Colonic mucosa (tissue), 4 donors: ENCODE measurements around the gene PCDHGA1. TPM values are rescaled to one million over a fixed set of nuclear protein-coding genes. Genes with fewer than 3 reads are reported as not detected.

ENCODE experiments used
- DNase-seq: peaks from one replicate; pipeline ENCODE4 v3.0.0-alpha.2; 2020
- H3K27ac ChIP-seq: fragments of 200-600 bp; one replicate; pipeline ENCODE4 v1.8.0; 2021
- H3K27me3 ChIP-seq: fragments of 200-600 bp; one replicate; pipeline ENCODE4 v1.8.0; 2021
- H3K36me3 ChIP-seq: fragments of 200-600 bp; one replicate; pipeline ENCODE4 v1.8.0; 2021
- H3K4me1 ChIP-seq: fragments of 200-600 bp; one replicate; pipeline ENCODE4 v1.8.0; 2021; ENCODE audit warnings: mild to moderate bottlenecking
- H3K4me3 ChIP-seq: fragments of 200-600 bp; one replicate; pipeline ENCODE4 v1.8.0; 2021
- H3K9ac ChIP-seq, 2 donors: one replicate each; pipeline ENCODE4 v1.7.0; 2013; ENCODE audit warnings: control low read depth in 2 of 2, low read depth in 2 of 2, low read length in 2 of 2
- H3K9me3 ChIP-seq: fragments of 200-600 bp; one replicate; pipeline ENCODE4 v1.8.0; 2021
- intact Hi-C: fragments of 100-400 bp; cut with DNase I; formaldehyde crosslinking; loops from one replicate; pipeline ENCODE4 v1.14.1; 2022
- total RNA-seq, 2 donors: library from RNA; stranded (reverse); fragmentation: NEBNext Ultra II Directional in 1 of 2; extraction: Animal tissue kit (Norgen Biotek cat#: 25700) in 1 of 2; gene quantifications; one replicate each; pipeline ENCODE4 v1.2.1, GENCODE V29; 2021
- TF ChIP-seq, protein P1 (sequence below): fragments of 200-600 bp; IDR thresholded peaks from one replicate; pipeline ENCODE4 v1.8.0; 2022; ENCODE audit warnings: antibody characterized with exemption, mild to moderate bottlenecking
- donor health status: healthy.
- donor health status: DM: no; HTN: no; CAD: no.
- donor health status: DM: no; HTN: no; CAD: no.

PCDHGA1 gene
- total RNA-seq, 2 donors from 2014 or later, result 0.10 to 0.37 TPM

DNA sequence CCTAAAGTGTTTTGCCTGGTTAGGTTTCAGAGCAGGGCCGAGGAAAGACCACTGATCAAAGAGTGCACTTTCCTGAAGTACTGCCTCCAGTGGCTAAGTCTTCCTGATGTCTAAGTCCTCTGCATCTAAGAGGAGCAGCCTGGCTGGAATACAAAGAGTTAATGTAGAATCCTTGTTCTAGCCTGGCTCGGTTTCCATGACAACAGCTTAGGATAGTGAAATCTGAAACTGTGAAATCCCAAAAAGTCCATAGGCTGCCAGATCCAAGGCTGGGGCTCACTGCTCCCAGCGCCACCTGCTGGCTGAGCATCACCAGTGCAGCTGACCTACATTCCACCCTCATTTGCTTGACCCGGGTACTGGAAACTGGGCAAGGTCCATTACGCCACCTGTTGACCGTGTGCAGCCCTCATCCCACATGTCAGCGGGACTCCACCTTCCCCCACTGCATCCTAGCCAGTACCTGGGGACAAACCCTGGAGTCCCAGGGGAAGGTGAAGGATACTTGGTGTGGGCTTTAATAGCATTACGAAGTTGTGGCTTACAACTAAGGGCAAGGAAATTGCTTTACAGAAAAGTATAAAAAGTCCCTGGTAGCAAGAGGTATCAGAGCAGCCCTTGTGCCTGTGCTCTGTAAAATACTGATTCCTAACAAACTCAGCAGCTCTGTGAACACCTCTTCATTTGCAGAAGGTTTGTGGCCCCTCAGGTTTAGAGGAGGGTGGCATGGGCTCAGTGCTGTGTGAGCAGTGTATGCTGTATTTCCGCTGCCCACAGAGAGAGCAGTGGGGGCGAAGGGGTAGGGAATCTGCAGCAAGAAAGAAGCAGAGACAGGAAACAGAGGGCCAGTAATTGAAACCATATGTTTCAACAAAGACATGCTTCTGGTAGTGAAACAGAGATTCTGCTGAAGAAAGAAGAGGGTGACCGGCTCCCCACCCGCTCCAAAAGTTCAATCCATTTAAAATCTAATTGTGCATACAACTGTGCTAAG, 194.6 kb downstream of the PCDHGA1 start:
- peak; percentile 88 for DNase-seq
- H3K27ac ChIP-seq, result peak overlapping the region; percentile 43
- no peaks in the 10 kb centered on the region for H3K27me3 ChIP-seq
- TF ChIP-seq, protein P1, sequence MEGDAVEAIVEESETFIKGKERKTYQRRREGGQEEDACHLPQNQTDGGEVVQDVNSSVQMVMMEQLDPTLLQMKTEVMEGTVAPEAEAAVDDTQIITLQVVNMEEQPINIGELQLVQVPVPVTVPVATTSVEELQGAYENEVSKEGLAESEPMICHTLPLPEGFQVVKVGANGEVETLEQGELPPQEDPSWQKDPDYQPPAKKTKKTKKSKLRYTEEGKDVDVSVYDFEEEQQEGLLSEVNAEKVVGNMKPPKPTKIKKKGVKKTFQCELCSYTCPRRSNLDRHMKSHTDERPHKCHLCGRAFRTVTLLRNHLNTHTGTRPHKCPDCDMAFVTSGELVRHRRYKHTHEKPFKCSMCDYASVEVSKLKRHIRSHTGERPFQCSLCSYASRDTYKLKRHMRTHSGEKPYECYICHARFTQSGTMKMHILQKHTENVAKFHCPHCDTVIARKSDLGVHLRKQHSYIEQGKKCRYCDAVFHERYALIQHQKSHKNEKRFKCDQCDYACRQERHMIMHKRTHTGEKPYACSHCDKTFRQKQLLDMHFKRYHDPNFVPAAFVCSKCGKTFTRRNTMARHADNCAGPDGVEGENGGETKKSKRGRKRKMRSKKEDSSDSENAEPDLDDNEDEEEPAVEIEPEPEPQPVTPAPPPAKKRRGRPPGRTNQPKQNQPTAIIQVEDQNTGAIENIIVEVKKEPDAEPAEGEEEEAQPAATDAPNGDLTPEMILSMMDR, result peak; percentile 98
- peaks cover 11% of the 10 kb centered on the region for H3K4me1 ChIP-seq
- H3K4me3 ChIP-seq, result no peak overlapping the region
- intact Hi-C loops, result loop anchor here (5.0 to 10.0 kb wide), 2 partner anchors 37 to 110 kb away; partner anchors contain the start of genes PCDHGA10 and PCDHGB7
- peak overlapping the region in 1 of 2 donors; percentile 19 for H3K9ac ChIP-seq
- H3K9me3 ChIP-seq, result no peaks in the 10 kb centered on the region
- H3K36me3 ChIP-seq, result peaks cover 18% of the 10 kb centered on the region

DNA sequence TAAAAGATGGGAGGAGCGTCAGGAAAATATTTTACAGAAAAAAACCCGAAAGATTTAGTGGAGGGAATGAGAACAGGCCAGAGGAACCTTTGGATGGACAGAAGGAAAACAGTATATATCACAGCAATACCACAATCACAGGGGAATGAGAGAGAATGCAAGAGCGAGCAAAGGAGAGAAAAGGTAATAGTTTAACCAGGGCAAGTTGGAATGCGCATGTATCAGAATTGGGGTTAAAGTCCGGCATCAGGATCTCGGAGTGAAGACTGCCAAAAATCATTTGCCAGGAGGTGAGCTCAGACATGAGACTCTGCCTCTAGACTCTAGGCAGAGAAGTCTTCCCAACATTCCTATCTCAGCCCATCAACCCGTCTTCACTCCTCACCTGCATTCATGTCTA, 195.3 kb downstream of the PCDHGA1 start:
- intact Hi-C loops, result loop anchor here (5.0 to 10.0 kb wide), 2 partner anchors 37 to 111 kb away; partner anchors contain the start of genes PCDHGA10 and PCDHGB7
- Histone ChIP-seq H3K4me1 (peaks cover 6% of the 10 kb centered on the region), H3K4me3 (no peak overlapping the region), H3K36me3 (peaks cover 18% of the 10 kb centered on the region), H3K27ac (peak overlapping the region; percentile 43), H3K27me3 (no peaks in the 10 kb centered on the region), H3K9ac (no peak overlapping the region), H3K9me3 (no peaks in the 10 kb centered on the region)
- DNase-seq, result peak; percentile 56
- TF ChIP-seq, protein P1, result no peak

DNA sequence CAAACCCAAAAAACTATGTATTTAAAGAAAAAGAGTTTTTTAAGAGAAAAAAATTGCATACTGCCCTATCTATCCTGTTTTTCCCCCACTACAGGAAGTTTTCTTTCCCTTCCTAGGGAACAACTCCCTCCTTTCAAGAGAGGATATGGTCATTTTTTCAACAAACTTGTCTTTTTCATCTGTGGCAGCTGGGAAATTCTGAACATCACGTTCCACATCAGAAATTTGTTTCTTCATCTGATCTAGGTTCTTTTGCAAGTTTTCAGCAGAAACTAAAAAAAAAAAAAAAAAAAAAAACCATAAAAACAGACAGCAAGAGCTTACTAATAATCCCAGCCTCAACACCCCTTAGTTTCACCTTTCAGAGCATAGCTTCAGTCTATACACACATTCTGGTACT, 197.1 kb downstream of the PCDHGA1 start:
- TF ChIP-seq, protein P1, result no peak
- Histone ChIP-seq H3K27ac (no peak overlapping the region), H3K4me1 (peaks cover 4% of the 10 kb centered on the region), H3K36me3 (peaks cover 18% of the 10 kb centered on the region), H3K4me3 (no peak overlapping the region), H3K9ac (no peak overlapping the region), H3K27me3 (no peaks in the 10 kb centered on the region), H3K9me3 (no peaks in the 10 kb centered on the region)
- no peak for DNase-seq
- intact Hi-C loops, result loop anchor here (5.0 to 10.0 kb wide), 2 partner anchors 35 to 113 kb away; partner anchors contain the start of genes PCDHGA10 and PCDHGB7

DNA sequence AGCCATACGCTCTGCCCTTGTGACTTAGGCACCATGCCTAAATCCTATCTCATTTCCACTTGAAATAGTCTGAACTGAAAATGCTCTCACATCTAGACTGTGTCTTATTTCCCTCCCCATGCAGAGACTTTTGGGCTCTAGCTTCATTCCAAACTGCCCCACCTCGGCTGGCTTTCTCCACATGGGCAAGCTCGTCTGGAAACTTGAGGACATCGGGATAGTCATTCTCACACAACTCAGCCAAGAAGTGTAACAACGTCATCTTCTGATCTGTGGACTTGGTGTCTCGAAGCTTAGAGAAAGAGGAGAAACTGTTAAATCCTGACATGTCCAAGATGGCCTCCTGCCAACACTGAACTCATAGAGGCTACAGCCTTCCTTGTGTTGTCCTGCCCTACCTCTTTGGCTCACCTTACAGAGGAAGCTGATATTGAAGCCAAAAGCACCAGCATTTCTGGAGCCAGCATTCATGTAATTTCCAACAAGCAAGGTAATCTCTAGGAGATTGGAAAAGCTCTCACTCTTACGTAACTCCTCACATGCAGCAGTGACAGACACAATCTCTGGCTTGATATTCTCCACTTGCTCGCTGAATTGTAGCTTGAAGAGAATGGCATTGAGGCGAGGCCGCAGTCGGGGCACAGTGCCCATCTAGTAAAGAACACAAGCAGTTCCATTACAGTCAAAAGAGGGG, 198.1 kb downstream of the PCDHGA1 start:
- intact Hi-C loops, result loop anchor here (5.0 to 10.0 kb wide), 2 partner anchors 34 to 114 kb away; partner anchors contain the start of genes PCDHGA10 and PCDHGB7
- H3K27me3 ChIP-seq, result no peaks in the 10 kb centered on the region
- TF ChIP-seq, protein P1, result no peak
- no peak overlapping the region for H3K4me3 ChIP-seq
- H3K27ac ChIP-seq, result no peak overlapping the region
- peak; percentile 22 for DNase-seq
- H3K9ac ChIP-seq, result no peak overlapping the region
- peaks cover 18% of the 10 kb centered on the region for H3K36me3 ChIP-seq
- H3K9me3 ChIP-seq, result no peaks in the 10 kb centered on the region
- peaks cover 4% of the 10 kb centered on the region for H3K4me1 ChIP-seq

DNA sequence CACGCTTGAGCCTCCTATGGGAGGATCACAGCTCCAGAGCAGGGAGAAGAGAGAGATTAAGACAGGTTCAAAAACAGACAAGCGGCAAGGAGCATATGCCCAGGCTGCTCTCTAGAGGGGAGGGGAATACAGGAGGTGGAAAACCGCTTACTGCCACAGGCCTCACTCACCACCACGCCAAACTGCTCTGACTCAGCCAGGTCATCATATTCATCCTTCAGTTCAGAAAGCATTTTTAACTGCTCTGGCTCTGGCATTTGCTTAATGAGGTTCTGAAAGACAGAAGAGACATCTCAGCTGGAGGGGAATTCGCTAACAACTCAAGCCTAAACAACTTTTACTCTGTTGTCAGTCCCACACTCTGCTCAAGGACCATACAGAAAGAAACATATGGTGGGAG, 198.7 kb downstream of the PCDHGA1 start:
- TF ChIP-seq, protein P1, result no peak
- H3K4me3 ChIP-seq, result no peak overlapping the region

More for the DNA sequence above, 198.7 kb downstream of the PCDHGA1 start:
- no peak for DNase-seq
- Histone ChIP-seq H3K9ac (no peak overlapping the region), H3K27me3 (no peaks in the 10 kb centered on the region), H3K4me1 (peaks cover 4% of the 10 kb centered on the region), H3K9me3 (no peaks in the 10 kb centered on the region), H3K27ac (no peak overlapping the region), H3K36me3 (peaks cover 15% of the 10 kb centered on the region)
- intact Hi-C loops, result loop anchor here (5.0 to 10.0 kb wide), 2 partner anchors 33 to 114 kb away; partner anchors contain the start of genes PCDHGA10 and PCDHGB7
